SK-N-SH (cell line): ENCODE results near the gene ZNF471. TPM values are rescaled to one million over a fixed set of nuclear protein-coding genes. Genes with fewer than 3 reads are reported as not detected.

Experiments used
- CTCF ChIA-PET: fragments of 300-600, 350-600 bp; formaldehyde crosslinking; extraction: SDS; loops from one replicate; lab custom pipeline; 2021; lab: Yijun Ruan, JAX
- POLR2A ChIA-PET: fragments of 350-600 bp; sonication (Branson Sonifier 250); formaldehyde crosslinking; extraction: SDS; loops from one replicate; lab custom pipeline; 2020; ENCODE audit warnings: antibody characterized with exemption, inconsistent platforms; lab: Yijun Ruan, JAX
- DNase-seq: peaks from one replicate; pipeline ENCODE4 v3.0.0; 2012
- H2AFZ ChIP-seq: fragments of 200-600 bp; sonication (generic); 2 replicates; pipeline ENCODE4 v1.8.1; 2016; ENCODE audit warnings: antibody characterized with exemption, mild to moderate bottlenecking, low read depth
- H3F3A ChIP-seq: fragments of 200-600 bp; sonication (generic); replicated peaks from 2 replicates; pipeline ENCODE3; 2016; ENCODE audit warnings: antibody characterized with exemption, mild to moderate bottlenecking; ENCODE audit not compliant: insufficient read depth
- H3K27ac ChIP-seq, 2 experiments: fragments of 200-500 bp in 1 of 2; fragments of 200-600 bp in 1 of 2; sonication (Bioruptor generic) in 1 of 2; sonication (generic), shearing (Covaris generic) in 1 of 2; 2 replicates each; pipeline versions ENCODE4 v1.5.1 to v1.6.1; 2014 to 2016; ENCODE audit warnings: low read depth in 2 of 2, inconsistent platforms in 1 of 2, low read length in 1 of 2, mild to moderate bottlenecking in 1 of 2, mixed read lengths in 1 of 2
- H3K27me3 ChIP-seq: fragments of 200-600 bp; sonication (generic), shearing (Covaris generic); 2 replicates; pipeline ENCODE4 v1.6.1; 2016; ENCODE audit warnings: mixed run types; ENCODE audit not compliant: insufficient read depth
- H3K36me3 ChIP-seq, 2 experiments: fragments of 200-500 bp in 1 of 2; fragments of 200-600 bp in 1 of 2; sonication (Bioruptor generic) in 1 of 2; sonication (generic) in 1 of 2; replicated peaks in 1 of 2; 2 replicates each; pipeline versions ENCODE3 to v1.5.1; 2014 to 2016; ENCODE audit warnings: low read length in 1 of 2, mild to moderate bottlenecking in 1 of 2; ENCODE audit not compliant: insufficient read depth in 2 of 2, control insufficient read depth in 1 of 2
- H3K4me1 ChIP-seq, 2 experiments: fragments of 200-500 bp in 1 of 2; fragments of 200-600 bp in 1 of 2; sonication (Bioruptor generic) in 1 of 2; sonication (generic), shearing (Covaris generic) in 1 of 2; 2 replicates each; pipeline versions ENCODE4 v1.5.1 to v1.6.1; 2014 to 2016; ENCODE audit warnings: low read depth in 1 of 2, low read length in 1 of 2, mixed run types in 1 of 2; ENCODE audit not compliant: insufficient read depth in 2 of 2, control insufficient read depth in 1 of 2
- H3K4me2 ChIP-seq: fragments of 200-600 bp; sonication (generic), shearing (Covaris generic); 2 replicates; pipeline ENCODE4 v1.6.1; 2017; ENCODE audit warnings: mixed run types
- H3K4me3 ChIP-seq, 2 experiments: fragments of 200-500 bp in 1 of 2; fragments of 200-600 bp in 1 of 2; sonication (Bioruptor generic) in 1 of 2; sonication (generic), shearing (Covaris generic) in 1 of 2; 2 replicates each; pipeline versions ENCODE4 v1.5.1 to v1.8.1; 2014 to 2016; ENCODE audit warnings: low read depth in 2 of 2, inconsistent platforms in 1 of 2, low read length in 1 of 2, mild to moderate bottlenecking in 1 of 2, mixed read lengths in 1 of 2, moderate library complexity in 1 of 2
- H3K79me2 ChIP-seq: fragments of 200-600 bp; sonication (generic); 2 replicates; pipeline ENCODE4 v1.8.1; 2017; ENCODE audit warnings: mild to moderate bottlenecking; ENCODE audit not compliant: insufficient read depth
- H3K9ac ChIP-seq: fragments of 200-600 bp; sonication (generic); 2 replicates; pipeline ENCODE4 v1.6.1; 2017; ENCODE audit warnings: mixed run types
- H3K9me2 ChIP-seq: fragments of 200-600 bp; sonication (generic); 2 replicates; pipeline ENCODE4 v1.6.1; 2017; ENCODE audit warnings: mixed run types
- H3K9me3 ChIP-seq: fragments of 200-600 bp; sonication (generic); 2 replicates; pipeline ENCODE4 v1.6.1; 2017; ENCODE audit warnings: mixed run types, mild to moderate bottlenecking, moderate library complexity
- H4K20me1 ChIP-seq: fragments of 200-600 bp; sonication (generic); 2 replicates; pipeline ENCODE4 v1.6.1; 2017; ENCODE audit warnings: mild to moderate bottlenecking, mixed run types; ENCODE audit not compliant: insufficient read depth
- CHD2 ChIP-seq: fragments of 150-350 bp; IDR thresholded peaks from 2 replicates; pipeline ENCODE4 v1.6.1; 2018; ENCODE audit warnings: low read length; ENCODE audit not compliant: partially characterized antibody
- EP300 ChIP-seq, 2 experiments: IDR thresholded peaks; 2 replicates each; pipeline versions ENCODE4 v1.4.0 to v1.6.1; 2012; ENCODE audit warnings: borderline replicate concordance in 1 of 2, low read depth in 1 of 2, low read length in 1 of 2
- FOSL2 ChIP-seq: IDR thresholded peaks from 2 replicates; pipeline ENCODE4 v1.4.0; 2012; ENCODE audit warnings: low read depth, mild to moderate bottlenecking, moderate library complexity, borderline replicate concordance
- FOXJ3 ChIP-seq: sonication (generic); formaldehyde crosslinking; IDR thresholded peaks from 2 replicates; pipeline ENCODE4 v1.5.1; 2020; ENCODE audit warnings: mild to moderate bottlenecking, missing genetic modification reagents
- FOXM1 ChIP-seq: IDR thresholded peaks from 2 replicates; pipeline ENCODE4 v1.4.0; 2012; ENCODE audit warnings: low read depth, mild to moderate bottlenecking
- GABPA ChIP-seq: IDR thresholded peaks from 2 replicates; pipeline ENCODE4 v1.4.0; 2012; ENCODE audit warnings: low read depth, mild to moderate bottlenecking
- GATA2 ChIP-seq: sonication (generic); formaldehyde crosslinking; IDR thresholded peaks from 2 replicates; pipeline ENCODE4 v1.5.0; 2020; ENCODE audit warnings: mild to moderate bottlenecking, missing genetic modification reagents
- IRF3 ChIP-seq: fragments of 150-350 bp; IDR thresholded peaks from 2 replicates; pipeline ENCODE4 v1.6.1; 2016; ENCODE audit warnings: mild to moderate bottlenecking, low read depth, low read length
- JUND ChIP-seq: IDR thresholded peaks from 2 replicates; pipeline ENCODE4 v1.4.0; 2012
- MEF2A ChIP-seq: IDR thresholded peaks from 2 replicates; pipeline ENCODE4 v1.4.0; 2012; ENCODE audit warnings: low read depth, borderline replicate concordance
- MXI1 ChIP-seq: IDR thresholded peaks from 2 replicates; pipeline ENCODE4 v1.6.1; 2012; ENCODE audit warnings: mild to moderate bottlenecking, low read depth, low read length, improper control_type of control experiment
- NFIC ChIP-seq: IDR thresholded peaks from 2 replicates; pipeline ENCODE4 v1.4.0; 2012; ENCODE audit warnings: borderline replicate concordance
- RFX5 ChIP-seq: IDR thresholded peaks from 2 replicates; pipeline ENCODE4 v1.6.1; 2012; ENCODE audit warnings: mild to moderate bottlenecking, improper control_type of control experiment, low read length
- RXRA ChIP-seq: IDR thresholded peaks from 2 replicates; pipeline ENCODE4 v1.4.0; 2012; ENCODE audit warnings: low read depth, mild to moderate bottlenecking, borderline replicate concordance
- SIN3A ChIP-seq: IDR thresholded peaks from 2 replicates; pipeline ENCODE4 v1.6.1; 2012; ENCODE audit warnings: low read depth, mild to moderate bottlenecking, low read length, moderate library complexity, borderline replicate concordance
- SMC3 ChIP-seq: IDR thresholded peaks from 2 replicates; pipeline ENCODE4 v1.6.1; 2012; ENCODE audit warnings: low read depth, low read length, improper control_type of control experiment
- TCF12 ChIP-seq: IDR thresholded peaks from 2 replicates; pipeline ENCODE4 v1.4.0; 2012
- YY1 ChIP-seq: IDR thresholded peaks from 2 replicates; pipeline ENCODE4 v1.4.0; 2012; ENCODE audit warnings: low read depth, mild to moderate bottlenecking
- ZBTB33 ChIP-seq: IDR thresholded peaks from 2 replicates; pipeline ENCODE4 v1.4.0; 2012; ENCODE audit warnings: low read depth, borderline replicate concordance
- WGBS: methylation state at CpG from one replicate; pipeline ENCODE4 v1.1.6; 2017; ENCODE audit warnings: low lambda C conversion rate; 5-methylcytosine and 5-hydroxymethylcytosine counted together
- polyA plus RNA-seq, 3 experiments: library from polyadenylated mRNA; depleted of rRNA; stranded (reverse); fragments of >200 nt; gene quantifications; 2 replicates each; pipeline ENCODE4 v1.2.3, GENCODE V29; 2012
- TF ChIP-seq, protein P1 (sequence below): IDR thresholded peaks from 2 replicates; pipeline ENCODE4 v1.4.0; 2012; ENCODE audit warnings: low read depth, borderline replicate concordance
- TF ChIP-seq, protein P2 (sequence below): IDR thresholded peaks from 2 replicates; pipeline ENCODE4; 2012

Gene ZNF471
- polyA plus RNA-seq, 1 of the 3 experiments (the other 2 are of a cell fraction): 2.5 TPM

DNA sequence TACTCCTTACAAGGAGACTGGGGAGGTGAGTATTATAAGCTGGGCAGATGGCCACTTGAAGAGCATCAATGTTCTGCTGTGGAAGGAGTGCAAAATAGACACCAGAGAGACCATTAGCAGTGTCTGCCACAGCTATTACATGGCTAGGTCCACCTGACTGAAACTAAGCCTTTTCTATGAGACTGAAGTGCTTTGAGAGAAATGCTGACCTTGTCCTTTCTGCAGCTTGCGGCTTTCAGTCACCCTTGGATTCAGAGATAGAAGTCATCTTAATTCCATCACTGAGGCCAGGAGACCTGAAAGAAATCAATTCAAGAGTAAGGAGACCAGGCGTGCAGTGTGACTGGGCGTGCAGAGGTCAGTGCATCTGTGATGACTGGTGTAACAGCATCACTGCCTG, 29.8 kb downstream of the ZNF471 start:
- ChIA-PET CTCF (interaction anchor here (1.3 kb wide), 1 partner anchor 24 kb away, joined by 5 read pairs; no protein-coding TSS in a partner anchor), POLR2A (no interaction called here)
- 71% methylated on average over 3 of the region's 3 CpGs for WGBS
- Histone ChIP-seq H3K79me2 (0 out of 2 replicates have a peak, but pooled peaks cover 8% of the 10 kb centered on the region), H3K9me3 (peaks cover 17% of the 10 kb centered on the region; the same call in 1 of the 2 replicates), H3K4me1 (peaks cover 0 to 11% of the 10 kb centered on the region in 2 experiments; a peak in 1 of 4 replicates), H3F3A (peaks cover 4% of the 10 kb centered on the region), H3K36me3 (peaks cover 11 to 21% of the 10 kb centered on the region in 2 experiments), H3K9me2 (no peaks in the 10 kb centered on the region), H3K4me2 (0 out of 2 replicates have a peak overlapping the region, but pooled peaks have one; percentile 68), H2AFZ (no peak overlapping the region), H3K27ac (no peak overlapping the region), H3K27me3 (no peaks in the 10 kb centered on the region), H3K9ac (no peak overlapping the region), H4K20me1 (no peaks in the 10 kb centered on the region), H3K4me3 (peak overlapping the region; percentile 81 to 83; a peak in 3 of 4 replicates)
- no peak for DNase-seq
- no peak for TF ChIP-seq JUND

GRCh38 chr19:56538254-56538760, 30.7 kb downstream of the ZNF471 start:
- Histone ChIP-seq H3K79me2 (0 out of 2 replicates have a peak, but pooled peaks cover 8% of the 10 kb centered on the region), H4K20me1 (no peaks in the 10 kb centered on the region), H3K4me3 (peak overlapping the region; percentile 81 to 83), H3F3A (peaks cover 4% of the 10 kb centered on the region), H3K9me3 (peaks cover 21% of the 10 kb centered on the region; the same call in 1 of the 2 replicates), H2AFZ (peak overlapping the region; percentile 83), H3K9ac (peak overlapping the region; percentile 41; the same call in 1 of the 2 replicates), H3K9me2 (no peaks in the 10 kb centered on the region), H3K4me1 (peaks cover 0 to 11% of the 10 kb centered on the region in 2 experiments; a peak in 1 of 4 replicates), H3K27ac (peak overlapping the region; percentile 84 to 98), H3K27me3 (no peaks in the 10 kb centered on the region), H3K36me3 (peaks cover 11 to 29% of the 10 kb centered on the region in 2 experiments), H3K4me2 (peak overlapping the region; percentile 68)
- DNase-seq: peak; percentile 95
- POLR2A ChIA-PET: no interaction called here
- WGBS: 2% methylated on average over 27 of the region's 46 CpGs
- CTCF ChIA-PET: interaction anchor here (1.3 kb wide), 1 partner anchor 25 kb away, joined by 5 read pairs; no protein-coding TSS in a partner anchor
- TF ChIP-seq RXRA: no peak
- no peak for TF ChIP-seq SMC3
- no peak for TF ChIP-seq EP300 (IDR thresholded peaks at IDR 0.05; ENCODE audit: borderline replicate concordance in 1 of 2, low read depth in 1 of 2, low read length in 1 of 2)
- no peak for TF ChIP-seq TCF12
- no peak for TF ChIP-seq MEF2A
- TF ChIP-seq CHD2: peak; percentile 21
- no peak for TF ChIP-seq NFIC
- TF ChIP-seq GABPA: peak; percentile 77
- TF ChIP-seq GATA2 (CRISPR knock-in tag): no peak
- no peak for TF ChIP-seq SIN3A
- peak; percentile 57; the same call in 1 of the 2 replicates for TF ChIP-seq MXI1
- no peak for TF ChIP-seq FOXM1
- TF ChIP-seq, protein P1, sequence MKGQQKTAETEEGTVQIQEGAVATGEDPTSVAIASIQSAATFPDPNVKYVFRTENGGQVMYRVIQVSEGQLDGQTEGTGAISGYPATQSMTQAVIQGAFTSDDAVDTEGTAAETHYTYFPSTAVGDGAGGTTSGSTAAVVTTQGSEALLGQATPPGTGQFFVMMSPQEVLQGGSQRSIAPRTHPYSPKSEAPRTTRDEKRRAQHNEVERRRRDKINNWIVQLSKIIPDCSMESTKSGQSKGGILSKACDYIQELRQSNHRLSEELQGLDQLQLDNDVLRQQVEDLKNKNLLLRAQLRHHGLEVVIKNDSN: no peak
- no peak for TF ChIP-seq JUND
- TF ChIP-seq IRF3: no peak
- TF ChIP-seq RFX5: no peak
- TF ChIP-seq, protein P2, sequence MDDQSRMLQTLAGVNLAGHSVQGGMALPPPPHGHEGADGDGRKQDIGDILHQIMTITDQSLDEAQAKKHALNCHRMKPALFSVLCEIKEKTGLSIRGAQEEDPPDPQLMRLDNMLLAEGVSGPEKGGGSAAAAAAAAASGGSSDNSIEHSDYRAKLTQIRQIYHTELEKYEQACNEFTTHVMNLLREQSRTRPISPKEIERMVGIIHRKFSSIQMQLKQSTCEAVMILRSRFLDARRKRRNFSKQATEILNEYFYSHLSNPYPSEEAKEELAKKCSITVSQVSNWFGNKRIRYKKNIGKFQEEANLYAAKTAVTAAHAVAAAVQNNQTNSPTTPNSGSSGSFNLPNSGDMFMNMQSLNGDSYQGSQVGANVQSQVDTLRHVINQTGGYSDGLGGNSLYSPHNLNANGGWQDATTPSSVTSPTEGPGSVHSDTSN: no peak
- no peak for TF ChIP-seq ZBTB33
- no peak for TF ChIP-seq YY1
- no peak for TF ChIP-seq FOXJ3 (CRISPR knock-in tag)
- TF ChIP-seq FOSL2: no peak
